Activated CD4-positive, alpha-beta T cell treated with anti-CD3 and anti-CD28 coated beads, Interleukin-2, amount 50 U/mL, for 1 hour (primary cell): ENCODE results near the gene TMEM131L.
A peak's percentile ranks its signal among the peaks of the same experiment; 100 is the strongest.
"Not testable (repeated sequence)": the region's sequence is repeated elsewhere in the genome, so short reads cannot be mapped to it uniquely, and the experiment has no call there.

Source experiments
- DNase-seq: peaks from one replicate; pipeline ENCODE4 v3.0.0-alpha.2; 2020

TMEM131L gene

DNA sequence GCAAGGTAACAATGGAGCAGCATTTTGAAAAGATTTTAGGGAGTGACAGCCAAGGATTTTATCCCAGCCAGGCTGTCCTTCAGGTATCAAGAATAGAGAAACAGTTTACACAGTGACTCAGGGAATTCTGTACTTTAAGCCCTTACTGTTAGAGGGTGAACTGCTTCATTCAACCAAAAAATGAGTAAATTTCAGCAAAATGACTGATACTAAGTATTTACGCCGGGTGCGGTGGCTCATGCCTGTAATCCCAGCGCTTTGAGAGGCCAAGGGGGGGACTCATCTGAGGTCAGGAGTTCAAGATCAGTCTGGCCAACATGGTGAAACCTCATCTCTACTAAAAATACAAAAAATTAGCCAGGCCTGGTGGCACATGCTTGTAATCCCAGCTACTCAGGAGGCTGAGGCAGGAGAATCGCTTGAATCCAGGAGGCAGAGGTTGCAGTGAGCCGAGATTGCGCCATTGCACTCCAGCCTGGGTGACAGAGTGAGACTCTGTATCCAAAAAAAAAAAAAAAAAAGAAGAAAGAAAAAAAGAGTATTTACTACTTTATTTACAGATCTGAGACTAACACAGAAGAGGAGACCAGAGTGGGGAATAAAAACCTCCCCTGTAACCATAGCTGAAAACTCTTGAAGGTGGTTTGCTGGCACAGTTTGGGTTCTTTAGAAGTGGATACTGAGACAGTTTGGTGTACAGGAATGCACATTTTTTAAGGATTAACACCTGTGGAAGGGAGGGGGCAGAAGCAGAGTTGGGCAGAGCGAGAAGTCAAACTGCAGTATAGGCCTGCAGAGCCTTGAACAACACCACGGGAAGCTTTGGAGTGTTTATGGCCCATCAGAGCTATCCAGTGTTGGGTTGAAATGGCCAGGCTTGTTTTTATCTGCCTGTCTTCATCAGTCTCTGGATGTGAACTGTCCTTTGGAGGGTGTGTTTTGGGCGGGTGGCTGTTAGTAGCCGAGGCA is 40.5 kb downstream of the TMEM131L start:
- DNase-seq, result no peak

GRCh38 chr4:153507310-153508073 is 41.3 kb downstream of the TMEM131L start:
- DNase-seq, result no peak

- DNase-seq, result not testable (repeated sequence)
Measured at GRCh38 chr4:153509212-153509611, 43.1 kb downstream of the TMEM131L start.

DNA sequence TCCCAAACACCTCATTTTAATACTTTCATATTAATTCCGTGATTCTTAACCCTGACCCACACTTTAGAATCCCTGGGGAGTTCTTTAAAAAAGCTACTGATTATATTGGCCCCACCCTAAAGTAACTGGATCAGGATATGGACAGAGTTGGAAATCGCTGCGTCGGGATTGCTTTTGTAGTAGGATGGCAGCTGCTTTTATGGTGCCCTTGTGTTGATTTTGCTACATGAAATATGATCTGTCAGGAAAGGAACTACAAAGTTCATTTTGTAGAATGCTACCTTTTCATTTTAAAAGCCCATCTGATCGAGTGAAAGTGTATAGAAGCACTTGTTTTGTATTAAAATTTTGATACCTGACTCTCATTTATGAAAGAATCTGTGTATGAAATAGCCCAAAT is 43.6 kb downstream of the TMEM131L start:
- no peak for DNase-seq

- DNase-seq, result no peak
Measured at GRCh38 chr4:153510252-153511001, 44.3 kb downstream of the TMEM131L start.

DNA sequence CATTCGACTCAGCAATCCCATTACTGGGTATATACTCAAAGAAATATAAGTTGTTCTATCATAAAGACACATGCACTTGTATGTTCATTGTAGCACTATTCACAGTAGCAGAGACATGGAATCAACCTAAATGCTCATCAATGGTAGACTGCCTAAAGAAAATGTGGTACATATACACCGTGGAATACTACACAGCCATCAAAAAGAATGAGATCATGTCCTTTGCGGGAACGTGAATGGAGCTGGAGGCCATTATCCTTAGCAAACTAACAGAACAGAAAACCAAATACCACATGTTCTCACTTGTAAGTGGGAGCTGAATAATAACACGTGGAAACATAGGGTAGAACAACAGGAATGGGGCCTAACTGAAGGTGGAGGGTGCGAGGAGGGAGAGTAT is 44.9 kb downstream of the TMEM131L start:
- no peak for DNase-seq

GRCh38 chr4:153512162-153512852 is 46.1 kb downstream of the TMEM131L start:
- DNase-seq, result no peak

DNA sequence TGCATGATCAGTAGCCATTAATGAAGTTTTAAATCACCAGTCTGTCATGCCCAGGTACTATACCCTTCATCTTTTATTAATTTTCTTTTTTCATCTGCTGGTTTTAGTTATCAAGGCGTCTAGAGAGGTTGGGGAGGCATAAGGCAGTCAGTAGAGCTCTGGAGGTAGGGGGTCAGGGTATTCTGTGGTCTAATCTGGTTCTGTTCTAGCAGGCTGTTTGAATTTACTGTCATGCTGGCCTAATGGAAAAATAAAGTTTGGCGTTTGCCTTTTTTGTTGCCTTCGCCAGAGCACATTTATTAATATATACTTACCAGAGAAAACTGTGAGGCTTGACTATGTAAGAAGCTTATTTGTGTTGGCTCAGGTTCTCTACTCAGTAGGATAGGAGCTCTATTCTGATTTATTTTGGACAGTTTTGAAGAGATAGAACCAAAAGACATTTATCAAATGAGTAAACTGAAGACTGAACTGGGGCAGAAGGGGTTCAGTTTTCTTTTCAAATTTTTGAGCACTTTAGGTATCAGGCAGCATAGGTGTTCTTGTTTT is 46.9 kb downstream of the TMEM131L start:
- no peak for DNase-seq

DNA sequence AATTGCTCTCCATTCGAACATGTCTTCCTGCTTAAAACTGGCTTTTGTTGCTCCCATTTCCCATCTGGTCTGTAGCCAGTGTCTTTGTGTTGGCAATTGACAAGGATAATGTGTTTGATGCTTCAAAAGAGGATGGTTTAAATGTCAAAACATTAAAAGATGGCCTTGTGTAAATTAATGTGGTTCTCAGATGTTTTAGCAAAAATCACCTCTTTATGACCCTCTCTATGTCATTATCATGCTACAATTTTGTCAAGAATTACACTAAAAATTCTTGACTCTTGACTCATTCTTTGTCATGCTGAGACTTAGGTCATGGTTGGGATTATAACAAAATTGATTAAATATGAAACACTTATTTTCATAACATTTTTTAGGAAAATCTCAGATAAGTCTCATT is 47.4 kb downstream of the TMEM131L start:
- no peak for DNase-seq

DNA sequence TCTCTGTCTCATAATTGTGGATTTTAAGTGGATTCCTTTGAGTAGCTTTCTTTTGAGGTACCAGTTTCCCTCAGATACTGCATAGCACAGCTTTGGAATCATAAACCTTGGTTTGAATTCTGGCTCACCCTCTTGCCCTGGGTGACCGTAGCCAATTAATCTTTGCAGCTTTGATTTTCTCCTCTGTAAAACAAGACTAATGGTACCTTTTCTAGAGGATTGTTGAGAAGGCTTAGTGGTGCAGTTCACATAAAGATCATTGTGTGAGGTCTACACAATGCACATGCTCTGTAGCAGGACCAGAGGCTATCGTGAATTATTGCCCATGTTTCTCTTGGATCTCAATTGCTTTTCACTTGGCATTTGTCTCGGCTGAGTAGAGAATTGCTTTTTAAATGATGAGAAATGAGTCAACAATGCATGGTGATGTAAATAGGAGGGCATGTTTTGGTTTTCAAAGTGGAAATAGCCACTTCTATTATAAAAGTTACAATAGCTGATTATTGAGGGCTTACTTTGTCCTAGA is 47.9 kb downstream of the TMEM131L start:
- DNase-seq, result no peak

DNA sequence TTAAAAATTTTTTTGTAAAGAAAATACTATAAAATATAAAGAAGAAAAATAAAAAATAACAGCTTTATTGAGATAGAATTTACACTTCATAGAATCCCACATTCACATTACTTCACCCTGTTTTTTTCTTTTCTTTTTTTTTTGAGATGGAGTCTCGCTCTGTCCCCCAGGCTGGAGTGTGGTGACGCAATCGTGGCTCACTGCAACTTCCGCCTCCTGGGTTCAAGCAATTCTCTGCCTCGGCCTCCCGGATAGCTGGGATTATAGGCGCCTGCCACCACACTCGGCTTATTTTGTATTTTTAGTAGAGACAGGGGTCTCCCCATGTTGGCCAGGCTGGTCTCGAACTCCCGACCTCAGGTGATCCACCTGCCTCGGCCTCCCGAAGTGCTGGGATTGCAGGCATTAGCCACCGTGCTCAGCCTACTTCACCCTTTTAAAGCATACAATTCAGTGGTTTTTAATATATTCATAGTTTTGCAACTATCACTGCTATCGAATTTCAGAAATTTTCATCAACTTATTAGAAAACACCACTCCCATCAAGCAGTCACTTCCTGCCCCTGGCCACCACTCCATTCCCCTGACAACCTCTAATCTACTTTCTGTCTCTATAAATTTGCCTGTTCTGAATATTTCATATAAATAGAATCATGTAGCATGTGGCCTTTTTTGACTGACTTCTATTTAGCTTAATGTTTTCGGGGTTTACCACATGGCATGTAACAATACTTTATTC is 48.7 kb downstream of the TMEM131L start:
- no peak for DNase-seq

GRCh38 chr4:153517159-153517558 is 51.0 kb downstream of the TMEM131L start:
- no peak for DNase-seq

GRCh38 chr4:153518001-153518400 is 51.8 kb downstream of the TMEM131L start:
- no peak for DNase-seq

DNA sequence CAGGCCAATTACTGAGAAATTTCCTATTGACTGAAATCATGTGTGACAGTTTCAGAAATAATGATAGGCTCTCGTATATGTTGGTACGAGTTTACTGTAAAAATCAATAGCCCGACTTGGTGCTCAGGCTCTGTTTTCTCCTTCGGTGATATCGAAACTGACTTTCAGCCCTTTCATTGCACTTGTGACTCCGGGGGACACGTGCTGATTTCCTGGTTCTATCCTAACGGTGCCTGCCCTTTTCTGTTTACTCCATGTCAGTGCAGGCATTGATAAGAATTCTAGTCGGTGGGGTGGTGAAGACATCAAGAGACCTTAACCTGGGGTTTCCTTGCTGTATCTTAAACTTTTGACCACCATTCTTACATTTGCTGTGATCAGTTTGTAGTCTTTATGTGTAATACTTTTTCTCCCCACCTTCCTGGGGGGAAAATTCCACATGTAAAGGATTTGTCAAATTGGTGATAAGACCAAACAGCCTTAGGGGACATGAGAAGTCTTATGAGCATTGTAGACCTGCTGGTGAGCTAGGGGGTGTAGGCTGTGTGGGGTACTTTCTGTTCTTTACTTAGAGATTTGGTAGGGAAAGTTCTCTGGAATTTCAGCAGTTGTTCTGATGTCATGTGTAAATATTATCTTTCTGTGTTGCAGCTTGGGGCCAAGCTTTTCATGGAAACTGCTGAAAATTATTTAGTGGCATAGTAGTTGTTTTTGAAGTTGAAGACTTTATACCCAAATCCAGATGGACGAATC is 52.7 kb downstream of the TMEM131L start:
- no peak for DNase-seq

GRCh38 chr4:153519687-153520086 is 53.5 kb downstream of the TMEM131L start:
- DNase-seq, result no peak

GRCh38 chr4:153520227-153520626 is 54.1 kb downstream of the TMEM131L start:
- DNase-seq, result no peak

- no peak for DNase-seq
Measured at GRCh38 chr4:153520801-153521329, 54.7 kb downstream of the TMEM131L start.

DNA sequence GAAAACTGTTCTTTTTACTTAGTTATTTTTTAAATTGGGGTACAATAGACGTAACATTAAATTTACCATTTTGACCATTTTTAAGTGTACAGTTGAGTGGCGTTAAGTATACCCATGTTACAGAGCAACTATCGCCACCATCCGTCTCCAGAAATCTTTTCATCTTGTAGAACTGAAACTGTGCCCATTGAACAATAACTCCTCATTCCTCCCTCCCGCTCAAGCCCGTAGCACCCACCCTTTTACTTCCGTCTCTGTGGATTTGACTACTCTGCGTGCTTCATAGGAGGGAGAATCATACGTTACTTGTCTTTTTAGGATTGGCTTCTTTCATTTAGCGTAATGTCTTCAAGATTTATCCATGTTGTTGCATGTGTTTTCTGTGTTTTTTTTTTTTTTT is 55.3 kb downstream of the TMEM131L start:
- DNase-seq, result no peak

GRCh38 chr4:153521999-153522801 is 56.0 kb downstream of the TMEM131L start:
- peak; percentile 55 for DNase-seq

DNA sequence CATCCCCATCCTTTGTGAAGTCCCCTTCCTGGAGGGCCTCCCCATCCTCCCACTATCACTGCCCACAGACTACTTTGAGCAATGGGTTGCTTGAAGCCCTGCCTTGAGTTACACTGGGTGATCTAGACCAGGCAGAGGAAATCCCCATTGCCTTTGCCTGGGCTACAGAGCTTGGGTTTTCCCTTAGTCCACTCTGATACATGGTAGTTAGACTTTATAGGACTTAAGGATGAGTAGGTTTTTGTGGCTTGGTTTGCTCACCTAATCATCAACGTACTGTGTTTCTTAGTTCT is 56.6 kb downstream of the TMEM131L start:
- no peak for DNase-seq
